Prostate gland (tissue), 2 donors: ENCODE measurements around the gene HMGA1.
"Not testable (repeated sequence)": the region's sequence is repeated elsewhere in the genome, so short reads cannot be mapped to it uniquely, and the experiment has no call there.

Source experiments
- CTCF ChIP-seq, 4 experiments: fragments of 200-600 bp in 2 of 4; fragments of 450-650 bp in 2 of 4; sonication (generic) in 2 of 4; IDR thresholded peaks; 1 replicate in 3 of 4; 2 replicates in 1 of 4; pipeline ENCODE4 v1.5.1; 2016 to 2019; ENCODE audit warnings: antibody characterized with exemption in 4 of 4, mild to moderate bottlenecking in 2 of 4, moderate library complexity in 2 of 4
- POLR2A ChIP-seq: fragments of 450-650 bp; IDR thresholded peaks from one replicate; pipeline ENCODE4 v1.6.1; 2016; ENCODE audit warnings: antibody characterized with exemption, mild to moderate bottlenecking

DNA sequence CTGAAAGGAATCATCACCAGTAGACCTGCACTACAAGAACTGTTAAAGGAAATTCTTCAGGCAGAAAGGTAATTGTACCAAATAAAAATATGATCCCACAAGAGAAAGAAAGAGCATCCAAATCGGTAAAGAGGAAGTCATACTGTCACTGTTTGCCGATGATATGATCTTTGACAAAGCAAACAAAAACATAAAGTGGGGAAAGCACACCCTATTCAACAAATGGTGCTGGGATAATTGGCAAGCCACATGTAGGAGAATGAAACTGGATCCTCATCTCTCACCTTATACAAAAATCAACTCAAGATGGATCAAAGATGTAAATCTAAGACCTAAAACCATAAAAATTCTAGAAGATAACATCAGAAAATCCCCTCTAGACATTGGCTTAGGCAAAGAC is 15.7 kb downstream of the HMGA1 start:
- not testable (repeated sequence) for TF ChIP-seq POLR2A; CTCF (IDR thresholded peaks at IDR 0.05)
